PC-9 (cell line): ENCODE data around the gene SDCCAG8. TPM values are rescaled to one million over a fixed set of nuclear protein-coding genes. Genes with fewer than 3 reads are reported as not detected.

Experiments used
- BruUV-seq: library from RNA; stranded (reverse); fragments of 400-500 nt; replicated peaks from 2 replicates; lab custom pipeline; 2021; lab: Mats Ljungman, UMichigan
- CTCF ChIA-PET: fragments of 300-600 bp; sonication (Branson Sonifier 250); formaldehyde crosslinking; loops from one replicate; lab custom pipeline; 2022; ENCODE audit warnings: antibody characterized with exemption; lab: Charles Lee
- POLR2A ChIA-PET: fragments of 300-600 bp; sonication (Branson Sonifier 250); formaldehyde crosslinking; loops from one replicate; lab custom pipeline; 2022; ENCODE audit warnings: antibody characterized with exemption; ENCODE audit not compliant: unreplicated experiment; lab: Charles Lee
- DNase-seq, 2 experiments: peaks; one replicate each; pipeline versions ENCODE4 v3.0.0 to v3.0.0-alpha.2; 2015 to 2022; ENCODE audit warnings: mixed read lengths in 1 of 2
- H2AFZ ChIP-seq: fragments of 200-600 bp; sonication (generic); 2 replicates; pipeline ENCODE4 v1.8.1; 2017; ENCODE audit warnings: antibody characterized with exemption
- H3F3A ChIP-seq: fragments of 200-600 bp; sonication (generic); 2 replicates; pipeline ENCODE4 v1.8.1; 2017; ENCODE audit warnings: antibody characterized with exemption, mild to moderate bottlenecking, low read depth; ENCODE audit not compliant: insufficient read depth
- H3K27ac ChIP-seq: fragments of 200-600 bp; sonication (generic); 2 replicates; pipeline ENCODE4 v1.6.1; 2016; ENCODE audit warnings: mixed run types
- H3K27me3 ChIP-seq: fragments of 200-600 bp; sonication (generic); 2 replicates; pipeline ENCODE4 v1.6.1; 2016; ENCODE audit warnings: low read depth, mixed run types; ENCODE audit not compliant: insufficient read depth
- H3K36me3 ChIP-seq: fragments of 200-600 bp; sonication (generic); 2 replicates; pipeline ENCODE4 v1.6.1; 2016; ENCODE audit warnings: low read depth, mixed run types
- H3K4me1 ChIP-seq: fragments of 200-600 bp; sonication (generic); replicated peaks from 2 replicates; pipeline ENCODE4 v1.6.1; 2016; ENCODE audit warnings: mixed run types; ENCODE audit not compliant: insufficient read depth
- H3K4me2 ChIP-seq: fragments of 200-600 bp; sonication (generic); 2 replicates; pipeline ENCODE4 v1.6.1; 2017; ENCODE audit warnings: mixed run types
- H3K4me3 ChIP-seq: fragments of 200-600 bp; sonication (generic); 2 replicates; pipeline ENCODE4 v1.6.1; 2016; ENCODE audit warnings: mixed run types
- H3K79me2 ChIP-seq: fragments of 200-600 bp; sonication (generic); 2 replicates; pipeline ENCODE4 v1.6.1; 2017; ENCODE audit warnings: low read depth, mixed run types
- H3K9me2 ChIP-seq: fragments of 200-600 bp; sonication (generic); 2 replicates; pipeline ENCODE4 v1.8.1; 2017; ENCODE audit warnings: mild to moderate bottlenecking; ENCODE audit not compliant: insufficient read depth
- H3K9me3 ChIP-seq: fragments of 200-600 bp; sonication (generic); 2 replicates; pipeline ENCODE4 v1.8.1; 2016; ENCODE audit warnings: low read depth; ENCODE audit not compliant: insufficient read depth
- H4K20me1 ChIP-seq: fragments of 200-600 bp; sonication (generic); 2 replicates; pipeline ENCODE4 v1.8.1; 2017; ENCODE audit not compliant: insufficient read depth
- EZH2 ChIP-seq: fragments of 200-600 bp; sonication (generic); IDR thresholded peaks from 2 replicates; pipeline ENCODE4 v1.8.0; 2017; ENCODE audit warnings: antibody characterized with exemption, low read depth
- intact Hi-C: fragments of 100-400 bp; cut with micrococcal nuclease; formaldehyde crosslinking; loops from one replicate; pipeline ENCODE4 v1.10.0; 2022; ENCODE audit not compliant: unreplicated experiment
- total RNA-seq: library from RNA; stranded (reverse); gene quantifications from 2 replicates; pipeline ENCODE4 v1.2.3, GENCODE V29; 2021
- TF ChIP-seq, protein P1 (sequence below): fragments of 200-600 bp; sonication (generic); conservative IDR thresholded peaks from 2 replicates; pipeline ENCODE4 v1.6.1; 2017; ENCODE audit warnings: mixed run types, antibody characterized with exemption, mild to moderate bottlenecking, moderate library complexity

Gene SDCCAG8
- total RNA-seq, 1 experiment from 2014 or later: 22.7 TPM

DNA sequence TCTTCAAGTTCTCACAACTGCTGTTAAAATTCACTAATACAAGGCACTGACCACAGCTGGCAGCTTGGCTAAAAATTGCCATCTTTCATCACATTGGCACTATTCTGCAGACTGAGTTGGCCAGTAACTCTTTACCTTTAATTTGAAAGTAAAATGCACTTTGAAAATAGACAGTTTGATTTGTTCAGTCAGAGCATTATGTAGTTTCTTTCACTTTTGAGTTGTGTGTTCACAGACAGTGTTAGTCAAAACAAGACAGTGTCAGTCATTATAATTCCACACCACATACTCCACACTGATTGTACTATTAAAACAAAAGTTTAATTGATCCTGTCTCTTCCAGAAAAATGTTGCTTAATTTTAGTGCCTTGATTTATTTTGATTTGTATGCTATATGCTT, 160.7 kb downstream of the SDCCAG8 start:
- H3K4me3 ChIP-seq: no peak overlapping the region
- H3K4me2 ChIP-seq: no peak overlapping the region
- ChIA-PET CTCF (no interaction called here), POLR2A (no interaction called here)
- H3K4me1 ChIP-seq: no peaks in the 10 kb centered on the region
- TF ChIP-seq, protein P1, sequence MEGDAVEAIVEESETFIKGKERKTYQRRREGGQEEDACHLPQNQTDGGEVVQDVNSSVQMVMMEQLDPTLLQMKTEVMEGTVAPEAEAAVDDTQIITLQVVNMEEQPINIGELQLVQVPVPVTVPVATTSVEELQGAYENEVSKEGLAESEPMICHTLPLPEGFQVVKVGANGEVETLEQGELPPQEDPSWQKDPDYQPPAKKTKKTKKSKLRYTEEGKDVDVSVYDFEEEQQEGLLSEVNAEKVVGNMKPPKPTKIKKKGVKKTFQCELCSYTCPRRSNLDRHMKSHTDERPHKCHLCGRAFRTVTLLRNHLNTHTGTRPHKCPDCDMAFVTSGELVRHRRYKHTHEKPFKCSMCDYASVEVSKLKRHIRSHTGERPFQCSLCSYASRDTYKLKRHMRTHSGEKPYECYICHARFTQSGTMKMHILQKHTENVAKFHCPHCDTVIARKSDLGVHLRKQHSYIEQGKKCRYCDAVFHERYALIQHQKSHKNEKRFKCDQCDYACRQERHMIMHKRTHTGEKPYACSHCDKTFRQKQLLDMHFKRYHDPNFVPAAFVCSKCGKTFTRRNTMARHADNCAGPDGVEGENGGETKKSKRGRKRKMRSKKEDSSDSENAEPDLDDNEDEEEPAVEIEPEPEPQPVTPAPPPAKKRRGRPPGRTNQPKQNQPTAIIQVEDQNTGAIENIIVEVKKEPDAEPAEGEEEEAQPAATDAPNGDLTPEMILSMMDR: no peak
- no peak for TF ChIP-seq EZH2
- DNase-seq: no peak
- BruUV-seq: no TSS peak
- H3K79me2 ChIP-seq: no peaks in the 10 kb centered on the region
- H3K27ac ChIP-seq: no peak overlapping the region
- H2AFZ ChIP-seq: no peak overlapping the region
- no peaks in the 10 kb centered on the region for H3F3A ChIP-seq
- intact Hi-C loops: no loop called here
- no peaks in the 10 kb centered on the region; the same call in 1 of the 2 replicates for H3K9me2 ChIP-seq
- H3K9me3 ChIP-seq: no peaks in the 10 kb centered on the region
- no peaks in the 10 kb centered on the region for H3K27me3 ChIP-seq
- no peaks in the 10 kb centered on the region for H3K36me3 ChIP-seq
- H4K20me1 ChIP-seq: no peaks in the 10 kb centered on the region

DNA sequence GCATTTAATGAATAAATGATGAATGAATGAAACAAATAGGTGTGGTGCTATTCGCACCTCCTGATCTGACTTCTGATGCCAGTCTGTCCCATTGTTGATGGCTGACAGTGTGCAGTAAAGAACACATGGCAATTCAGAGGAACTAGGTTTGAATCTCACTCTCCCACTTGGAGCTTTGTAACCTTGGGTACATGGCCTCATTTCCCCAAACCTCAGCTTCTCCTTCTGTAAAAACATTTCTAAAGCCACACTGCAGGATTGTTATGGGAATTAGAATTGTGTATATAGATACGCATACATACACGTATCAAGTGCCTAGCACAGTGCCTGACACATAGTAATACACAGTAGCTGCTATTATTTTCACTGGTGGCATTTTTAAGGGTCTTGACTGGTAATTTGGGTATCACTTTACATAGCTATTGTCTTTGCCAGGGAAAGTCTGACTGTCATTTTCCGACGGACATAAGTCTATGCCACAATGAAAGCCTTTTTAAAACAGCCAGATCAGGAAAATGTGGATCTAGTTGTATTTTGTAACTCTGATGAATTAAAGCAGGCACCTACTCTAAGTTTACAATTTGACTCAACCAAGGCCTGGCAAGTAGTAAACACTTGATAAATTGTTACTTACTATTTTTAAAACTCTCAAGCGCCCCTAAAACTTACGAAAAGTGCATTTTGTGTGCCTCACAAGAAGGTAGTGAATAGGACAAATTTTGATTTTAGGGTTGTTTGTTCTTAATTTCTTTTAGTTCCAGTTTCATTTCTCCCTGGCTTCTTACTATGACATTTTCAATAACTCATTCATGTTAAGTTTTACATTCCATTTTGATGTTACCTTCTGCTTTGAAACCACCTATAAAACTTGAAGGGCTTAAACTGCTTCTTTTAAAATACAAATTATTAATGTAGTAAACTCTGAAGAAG, 164.4 kb downstream of the SDCCAG8 start:
- Histone ChIP-seq H2AFZ (no peak overlapping the region), H3K4me2 (no peak overlapping the region), H3K9me2 (no peaks in the 10 kb centered on the region; the same call in 1 of the 2 replicates), H3K9me3 (no peaks in the 10 kb centered on the region), H3K4me3 (no peak overlapping the region), H3K27me3 (no peaks in the 10 kb centered on the region), H3K27ac (no peak overlapping the region), H3K36me3 (no peaks in the 10 kb centered on the region), H3K79me2 (no peaks in the 10 kb centered on the region), H4K20me1 (no peaks in the 10 kb centered on the region), H3F3A (no peaks in the 10 kb centered on the region), H3K4me1 (no peaks in the 10 kb centered on the region)
- intact Hi-C loops: no loop called here
- POLR2A ChIA-PET: no interaction called here
- DNase-seq: no peak
- TF ChIP-seq, protein P1: no peak
- no peak for TF ChIP-seq EZH2
- CTCF ChIA-PET: no interaction called here
- no TSS peak for BruUV-seq

DNA sequence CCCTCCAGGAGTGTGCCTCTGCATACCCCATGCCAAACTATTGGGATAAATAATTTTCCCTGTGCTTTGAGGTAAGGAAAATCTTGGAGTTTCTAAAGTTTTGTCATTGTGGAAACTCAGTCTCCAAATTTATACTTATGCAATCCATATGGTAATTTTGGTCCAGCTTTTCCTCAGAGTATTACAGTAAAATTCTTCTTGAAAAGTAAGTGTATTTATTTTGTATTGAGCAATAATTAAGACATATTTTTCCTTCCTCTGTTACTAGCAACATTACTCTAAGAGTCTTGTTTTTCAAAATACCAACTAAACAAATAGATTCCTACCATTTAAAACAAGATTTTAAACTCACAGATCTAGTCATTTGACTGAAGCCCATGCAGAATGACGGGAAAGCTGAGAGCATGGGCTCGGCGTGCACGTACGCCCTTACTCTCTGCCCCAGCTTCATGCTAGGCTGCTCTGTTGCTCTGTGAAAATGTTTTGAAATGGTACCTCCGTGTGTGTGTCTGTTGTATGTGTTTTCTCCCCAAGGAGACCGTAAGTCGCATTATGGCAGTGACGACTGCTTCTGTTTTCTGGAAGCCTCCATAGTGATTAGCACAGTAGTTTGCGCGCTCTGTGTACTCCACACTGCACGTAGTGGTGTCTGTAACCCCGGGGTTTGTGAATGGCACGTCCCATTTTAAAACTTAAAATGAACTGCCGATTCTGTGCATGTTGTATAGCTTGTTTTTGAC, 165.3 kb downstream of the SDCCAG8 start:
- no peak overlapping the region for H3K4me3 ChIP-seq
- H3K79me2 ChIP-seq: no peaks in the 10 kb centered on the region
- no TSS peak for BruUV-seq
- no peaks in the 10 kb centered on the region for H4K20me1 ChIP-seq
- no peak overlapping the region for H2AFZ ChIP-seq
- H3K4me1 ChIP-seq: no peaks in the 10 kb centered on the region
- H3K9me2 ChIP-seq: no peaks in the 10 kb centered on the region; the same call in 1 of the 2 replicates
- TF ChIP-seq, protein P1: no peak
- TF ChIP-seq EZH2: no peak
- no peaks in the 10 kb centered on the region for H3K36me3 ChIP-seq
- ChIA-PET POLR2A (interaction anchor here (0.6 kb wide), 1 partner anchor 1093 kb away, joined by 6 read pairs; no protein-coding TSS in a partner anchor), CTCF (no interaction called here)
- intact Hi-C loops: no loop called here
- DNase-seq: no peak
- no peaks in the 10 kb centered on the region for H3K27me3 ChIP-seq
- H3K27ac ChIP-seq: no peak overlapping the region
- no peak overlapping the region for H3K4me2 ChIP-seq
- no peaks in the 10 kb centered on the region for H3F3A ChIP-seq
- no peaks in the 10 kb centered on the region for H3K9me3 ChIP-seq
